Lower lobe of right lung (tissue), 2 donors: Measurements from ENCODE around the gene MCM9. TPM values are rescaled to one million over a fixed set of nuclear protein-coding genes. Genes with fewer than 3 reads are reported as not detected.
A peak's percentile ranks its signal among the peaks of the same experiment; 100 is the strongest.

Experiments
- ATAC-seq, 2 donors: fragments of 200-7000 bp; cut with Tn5 transposase; one replicate each; pipeline ENCODE4 v1.9.1; 2020 to 2022; ENCODE audit warnings: mild to moderate bottlenecking in 2 of 2, moderate library complexity in 2 of 2
- DNase-seq: peaks from one replicate; pipeline ENCODE4 v3.0.0-alpha.2; 2020
- H3K27ac ChIP-seq: fragments of 200-600 bp; one replicate; pipeline ENCODE4 v1.8.0; 2022
- H3K27me3 ChIP-seq: fragments of 200-600 bp; one replicate; pipeline ENCODE4 v1.8.0; 2022; ENCODE audit warnings: low read depth
- H3K36me3 ChIP-seq: fragments of 200-600 bp; one replicate; pipeline ENCODE4 v1.8.0; 2022; ENCODE audit warnings: mild to moderate bottlenecking
- H3K4me1 ChIP-seq: fragments of 200-600 bp; one replicate; pipeline ENCODE4 v1.8.0; 2022
- H3K4me3 ChIP-seq: fragments of 200-600 bp; one replicate; pipeline ENCODE4 v1.8.0; 2022; ENCODE audit warnings: mild to moderate bottlenecking
- H3K9me3 ChIP-seq: fragments of 200-600 bp; one replicate; pipeline ENCODE4 v1.8.0; 2022
- intact Hi-C: fragments of 100-400 bp; cut with DNase I; formaldehyde crosslinking; loops from one replicate; pipeline ENCODE4 v1.11.0; 2022
- total RNA-seq: library from RNA; stranded (reverse); fragmentation: NEBNext Ultra II Directional; extraction: Animal tissue kit (Norgen Biotek cat#: 25700); gene quantifications from one replicate; pipeline ENCODE4 v1.2.1, GENCODE V29; 2021
- TF ChIP-seq, protein P1 (sequence below): fragments of 200-600 bp; IDR thresholded peaks from one replicate; pipeline ENCODE4 v1.8.0; 2022; ENCODE audit warnings: antibody characterized with exemption, mild to moderate bottlenecking
- donor health status: DM: no; HTN: yes; CAD: no; lungs with severe emphysema.

MCM9 gene
- total RNA-seq, 1 donor from 2014 or later, result 23.6 TPM

DNA sequence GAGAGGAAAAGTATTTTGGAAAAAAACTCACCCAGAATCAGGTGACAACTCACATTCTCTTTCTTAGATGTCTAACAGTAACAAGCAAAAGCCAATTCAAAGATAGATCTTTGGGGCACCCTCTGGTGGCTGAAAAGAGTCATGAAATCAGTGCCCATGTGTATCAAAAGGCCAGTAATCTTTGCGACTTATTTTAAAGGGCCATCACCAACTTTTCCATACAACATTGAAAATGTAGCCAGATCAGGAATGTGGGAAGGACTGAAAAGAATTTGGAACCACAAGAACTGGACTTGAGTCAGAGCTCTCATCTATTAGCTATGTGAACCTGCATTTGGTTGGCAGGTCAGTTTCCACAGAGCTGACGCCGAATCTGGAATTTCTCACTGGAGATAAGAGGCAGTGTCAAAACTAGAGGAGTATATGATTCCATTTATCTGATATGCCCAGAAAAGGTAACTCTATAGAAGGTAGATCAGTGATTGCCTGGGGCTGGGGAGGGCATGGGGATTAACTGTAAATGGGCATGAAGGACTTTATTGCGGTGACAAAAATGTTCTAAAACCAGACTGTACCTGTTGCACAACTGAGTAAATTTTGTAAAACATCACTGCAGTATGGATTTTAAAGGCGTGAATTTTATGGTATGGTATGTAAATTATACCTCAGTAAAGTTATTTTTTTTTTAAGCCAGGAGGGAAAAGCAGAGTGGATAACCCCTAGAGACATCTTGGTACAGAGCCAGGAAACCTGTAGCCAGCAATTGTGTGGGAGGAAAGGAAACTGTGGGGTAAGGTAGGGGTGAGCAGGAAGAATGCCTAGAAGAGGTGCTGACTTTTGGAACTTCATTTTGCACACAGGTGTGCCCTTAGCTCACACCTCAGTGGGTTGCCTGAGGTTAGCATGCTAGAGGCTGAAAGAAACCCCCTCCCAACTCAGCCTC lies 158.1 kb downstream of the MCM9 start:
- Histone ChIP-seq H3K9me3 (no peaks in the 10 kb centered on the region), H3K27ac (no peak overlapping the region), H3K4me1 (peaks cover 15% of the 10 kb centered on the region), H3K27me3 (no peaks in the 10 kb centered on the region), H3K4me3 (no peak overlapping the region), H3K36me3 (no peaks in the 10 kb centered on the region)
- intact Hi-C loops, result no loop called here
- no peak for DNase-seq
- ATAC-seq, result peak; percentile 80 to 84
- TF ChIP-seq, protein P1, sequence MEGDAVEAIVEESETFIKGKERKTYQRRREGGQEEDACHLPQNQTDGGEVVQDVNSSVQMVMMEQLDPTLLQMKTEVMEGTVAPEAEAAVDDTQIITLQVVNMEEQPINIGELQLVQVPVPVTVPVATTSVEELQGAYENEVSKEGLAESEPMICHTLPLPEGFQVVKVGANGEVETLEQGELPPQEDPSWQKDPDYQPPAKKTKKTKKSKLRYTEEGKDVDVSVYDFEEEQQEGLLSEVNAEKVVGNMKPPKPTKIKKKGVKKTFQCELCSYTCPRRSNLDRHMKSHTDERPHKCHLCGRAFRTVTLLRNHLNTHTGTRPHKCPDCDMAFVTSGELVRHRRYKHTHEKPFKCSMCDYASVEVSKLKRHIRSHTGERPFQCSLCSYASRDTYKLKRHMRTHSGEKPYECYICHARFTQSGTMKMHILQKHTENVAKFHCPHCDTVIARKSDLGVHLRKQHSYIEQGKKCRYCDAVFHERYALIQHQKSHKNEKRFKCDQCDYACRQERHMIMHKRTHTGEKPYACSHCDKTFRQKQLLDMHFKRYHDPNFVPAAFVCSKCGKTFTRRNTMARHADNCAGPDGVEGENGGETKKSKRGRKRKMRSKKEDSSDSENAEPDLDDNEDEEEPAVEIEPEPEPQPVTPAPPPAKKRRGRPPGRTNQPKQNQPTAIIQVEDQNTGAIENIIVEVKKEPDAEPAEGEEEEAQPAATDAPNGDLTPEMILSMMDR, result peak; percentile 78

DNA sequence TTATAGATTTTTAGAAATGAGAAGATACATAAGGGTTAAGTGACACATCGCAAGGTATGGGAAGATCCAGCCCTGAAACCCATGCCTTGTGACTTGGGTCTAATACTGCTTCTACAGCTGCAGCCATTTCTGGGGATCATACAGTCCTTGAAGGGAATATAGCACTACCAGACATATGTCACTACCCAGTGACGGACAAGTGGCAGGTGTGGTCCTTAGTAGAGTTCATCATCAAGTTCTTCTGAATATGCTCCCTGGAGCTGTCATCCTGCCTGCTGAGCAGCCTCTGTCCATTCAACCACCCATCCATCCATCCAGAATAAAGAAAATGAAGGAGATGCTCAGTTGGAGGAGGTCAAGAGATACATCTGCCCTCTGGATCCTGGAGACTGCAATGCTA lies 159.6 kb downstream of the MCM9 start:
- Histone ChIP-seq H3K4me3 (no peak overlapping the region), H3K4me1 (peaks cover 9% of the 10 kb centered on the region), H3K27me3 (no peaks in the 10 kb centered on the region), H3K36me3 (no peaks in the 10 kb centered on the region), H3K27ac (no peak overlapping the region), H3K9me3 (no peaks in the 10 kb centered on the region)
- no peak for DNase-seq
- ATAC-seq, result no peak
- TF ChIP-seq, protein P1, result no peak
- intact Hi-C loops, result no loop called here

DNA sequence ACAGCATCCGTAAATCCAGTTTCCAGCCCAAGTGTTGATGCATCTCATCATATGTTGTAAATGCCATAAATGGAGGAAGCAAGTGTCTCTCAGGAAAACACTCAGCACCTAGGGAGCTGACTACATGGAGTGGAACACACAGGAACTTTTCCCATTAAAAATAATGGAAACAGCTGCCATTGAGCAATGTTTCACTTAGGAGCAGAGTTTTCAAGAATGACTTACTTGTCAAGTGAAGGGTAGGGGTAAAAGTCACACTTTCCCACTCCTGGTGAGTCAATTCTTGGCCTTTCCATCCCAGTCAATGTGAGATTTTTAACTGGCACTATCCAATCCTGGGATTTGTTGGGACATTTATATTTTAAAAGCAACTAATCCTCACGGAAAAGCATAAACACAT lies 160.4 kb downstream of the MCM9 start:
- Histone ChIP-seq H3K27me3 (no peaks in the 10 kb centered on the region), H3K4me3 (no peak overlapping the region), H3K4me1 (peaks cover 9% of the 10 kb centered on the region), H3K9me3 (no peaks in the 10 kb centered on the region), H3K27ac (no peak overlapping the region), H3K36me3 (no peaks in the 10 kb centered on the region)
- TF ChIP-seq, protein P1, result no peak
- ATAC-seq, result no peak
- intact Hi-C loops, result no loop called here
- no peak for DNase-seq

DNA sequence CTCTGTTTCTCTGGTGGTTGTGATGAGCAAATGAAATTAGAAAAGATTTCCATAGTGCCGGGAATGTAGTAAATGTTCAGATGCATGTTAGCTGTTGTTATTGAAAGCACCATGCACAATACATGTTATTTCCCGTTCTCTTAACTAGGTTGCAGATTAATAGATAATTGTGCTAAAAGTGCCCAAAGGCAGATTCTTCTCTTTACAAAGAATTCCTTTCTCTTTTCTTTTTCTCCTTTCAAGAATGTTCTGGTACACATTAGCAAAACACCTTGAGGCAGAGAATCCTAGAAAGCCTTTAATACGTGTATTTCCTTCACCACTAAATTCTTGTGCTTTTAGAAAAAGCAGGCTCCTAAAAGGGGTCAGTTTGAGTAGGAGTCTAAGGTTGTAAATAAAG lies 162.1 kb downstream of the MCM9 start:
- intact Hi-C loops, result no loop called here
- no peak for DNase-seq
- Histone ChIP-seq H3K27me3 (no peaks in the 10 kb centered on the region), H3K27ac (no peak overlapping the region), H3K9me3 (no peaks in the 10 kb centered on the region), H3K36me3 (no peaks in the 10 kb centered on the region), H3K4me1 (peaks cover 9% of the 10 kb centered on the region), H3K4me3 (no peak overlapping the region)
- ATAC-seq, result no peak
- TF ChIP-seq, protein P1, result no peak

DNA sequence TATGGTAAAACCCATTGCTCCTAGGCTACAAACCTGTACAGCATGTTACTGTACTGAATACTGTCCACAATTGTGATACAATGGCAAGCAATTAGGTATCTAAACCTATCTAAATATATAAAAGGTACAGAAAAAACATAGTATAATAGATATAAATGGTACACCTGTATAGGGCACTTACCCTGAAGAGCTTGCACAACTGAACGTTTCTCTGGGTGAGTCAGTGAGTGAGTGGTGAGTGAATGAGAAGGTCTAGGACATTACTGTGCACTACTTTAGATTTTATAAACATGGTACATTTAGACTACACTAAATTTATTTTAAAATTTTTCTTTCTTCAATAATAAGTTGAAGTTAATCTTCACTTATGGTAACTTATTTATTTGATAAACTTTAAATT lies 163.7 kb downstream of the MCM9 start:
- no peaks in the 10 kb centered on the region for H3K9me3 ChIP-seq
- intact Hi-C loops, result no loop called here
- ATAC-seq (no peak), DNase-seq (no peak)
- peaks cover under 1% of the 10 kb centered on the region for H3K4me1 ChIP-seq
- TF ChIP-seq, protein P1, result no peak
- H3K36me3 ChIP-seq, result no peaks in the 10 kb centered on the region
- no peaks in the 10 kb centered on the region for H3K27me3 ChIP-seq
- no peak overlapping the region for H3K4me3 ChIP-seq
- no peak overlapping the region for H3K27ac ChIP-seq
